GM10266 (cell line): ENCODE data around the gene AMIGO1.

Experiments used
- DNase-seq: peaks from one replicate; pipeline ENCODE4 v3.0.0; 2012; ENCODE audit errors: extremely low spot score
- TF ChIP-seq, protein P1 (sequence below): IDR thresholded peaks from 2 replicates; pipeline ENCODE4 v1.5.1; 2012; ENCODE audit warnings: mild to moderate bottlenecking, low read depth; ENCODE audit not compliant: control insufficient read depth, insufficient read depth; ENCODE audit errors: missing control alignments

The AMIGO1 gene

DNA sequence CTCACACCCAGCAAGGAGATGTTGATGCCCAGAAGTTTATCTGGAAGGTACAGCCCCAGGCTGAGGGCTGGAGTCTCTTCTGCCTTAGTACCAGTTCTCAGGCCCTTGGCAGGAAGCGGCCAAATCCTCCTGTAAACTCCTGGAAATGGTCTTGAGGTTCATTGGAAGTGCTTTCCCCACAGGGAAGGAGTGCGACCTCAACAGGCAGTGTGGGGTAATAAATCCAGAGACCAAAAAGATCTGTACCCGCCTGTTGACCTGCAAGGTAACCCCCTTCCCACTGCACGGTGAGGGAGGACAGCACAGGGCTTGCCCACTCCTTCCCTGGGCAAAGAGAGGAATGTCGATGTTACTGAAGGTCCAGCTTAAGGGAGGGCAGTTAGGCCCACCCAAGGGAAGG is 21.3 kb downstream of the AMIGO1 start:
- DNase-seq: no peak
- TF ChIP-seq, protein P1, sequence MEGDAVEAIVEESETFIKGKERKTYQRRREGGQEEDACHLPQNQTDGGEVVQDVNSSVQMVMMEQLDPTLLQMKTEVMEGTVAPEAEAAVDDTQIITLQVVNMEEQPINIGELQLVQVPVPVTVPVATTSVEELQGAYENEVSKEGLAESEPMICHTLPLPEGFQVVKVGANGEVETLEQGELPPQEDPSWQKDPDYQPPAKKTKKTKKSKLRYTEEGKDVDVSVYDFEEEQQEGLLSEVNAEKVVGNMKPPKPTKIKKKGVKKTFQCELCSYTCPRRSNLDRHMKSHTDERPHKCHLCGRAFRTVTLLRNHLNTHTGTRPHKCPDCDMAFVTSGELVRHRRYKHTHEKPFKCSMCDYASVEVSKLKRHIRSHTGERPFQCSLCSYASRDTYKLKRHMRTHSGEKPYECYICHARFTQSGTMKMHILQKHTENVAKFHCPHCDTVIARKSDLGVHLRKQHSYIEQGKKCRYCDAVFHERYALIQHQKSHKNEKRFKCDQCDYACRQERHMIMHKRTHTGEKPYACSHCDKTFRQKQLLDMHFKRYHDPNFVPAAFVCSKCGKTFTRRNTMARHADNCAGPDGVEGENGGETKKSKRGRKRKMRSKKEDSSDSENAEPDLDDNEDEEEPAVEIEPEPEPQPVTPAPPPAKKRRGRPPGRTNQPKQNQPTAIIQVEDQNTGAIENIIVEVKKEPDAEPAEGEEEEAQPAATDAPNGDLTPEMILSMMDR: no peak

DNA sequence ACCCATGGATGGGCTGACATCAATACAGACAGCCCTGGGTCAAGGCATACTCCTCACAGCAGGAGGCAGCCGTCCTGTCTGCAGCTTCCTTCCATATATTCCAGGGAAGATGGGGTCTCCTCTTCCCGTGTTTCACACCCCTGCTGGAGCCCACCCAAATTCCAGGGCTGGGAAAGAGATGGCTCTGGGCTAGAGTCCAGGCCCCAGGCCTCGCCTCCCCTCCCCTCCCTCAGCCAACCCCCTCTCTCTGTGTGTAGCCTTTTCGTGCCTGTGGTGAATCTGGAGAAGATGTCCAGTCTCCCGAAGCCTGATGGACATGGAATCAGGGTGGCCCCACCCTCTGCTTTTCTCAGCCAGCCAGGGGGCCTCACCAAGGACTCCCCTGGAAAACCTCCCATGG is 22.3 kb downstream of the AMIGO1 start:
- TF ChIP-seq, protein P1: no peak
- DNase-seq: no peak

DNA sequence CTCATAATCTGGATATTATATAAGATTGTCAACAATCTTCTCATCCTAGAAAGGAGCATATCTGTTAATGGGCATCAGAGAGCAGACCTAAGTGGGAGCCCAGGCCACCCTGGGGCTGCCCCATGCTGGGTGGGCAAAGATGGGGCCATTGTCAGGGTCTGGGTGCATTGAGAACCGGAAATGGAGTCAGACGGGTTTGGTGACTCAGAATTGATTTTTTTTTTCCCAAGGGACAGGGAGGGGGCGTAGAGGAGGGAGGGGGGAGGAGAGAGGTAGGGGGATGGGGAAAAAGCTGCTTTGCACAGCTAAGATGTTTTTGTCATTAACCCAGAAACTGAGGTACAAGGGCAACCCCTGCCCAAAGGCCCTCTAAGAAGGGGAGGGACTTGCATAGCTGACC is 24.5 kb downstream of the AMIGO1 start:
- TF ChIP-seq, protein P1: no peak
- DNase-seq: no peak

DNA sequence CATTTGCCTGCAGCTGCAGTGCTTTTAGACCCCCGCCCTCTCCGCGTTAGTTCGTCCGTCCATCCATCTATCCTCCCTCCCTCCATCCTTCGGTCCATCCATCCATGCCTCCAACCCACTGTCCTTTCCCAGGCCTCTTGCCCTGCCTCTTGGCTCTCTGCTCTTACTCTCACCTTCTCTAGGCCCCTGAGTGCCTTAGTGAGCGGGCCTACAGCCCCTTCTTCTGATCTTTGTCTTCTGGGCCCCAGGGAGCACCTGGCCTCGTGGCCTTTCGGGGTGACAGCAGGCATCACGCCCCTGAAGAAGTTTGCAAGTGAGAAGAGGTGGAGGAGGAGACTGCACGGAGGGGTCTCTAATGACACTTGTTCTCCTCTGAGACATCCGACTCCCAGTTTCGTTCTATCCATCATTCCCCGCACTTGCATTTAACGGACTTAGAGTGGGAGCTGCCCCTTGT is 25.0 kb downstream of the AMIGO1 start:
- DNase-seq: no peak
- TF ChIP-seq, protein P1: no peak

DNA sequence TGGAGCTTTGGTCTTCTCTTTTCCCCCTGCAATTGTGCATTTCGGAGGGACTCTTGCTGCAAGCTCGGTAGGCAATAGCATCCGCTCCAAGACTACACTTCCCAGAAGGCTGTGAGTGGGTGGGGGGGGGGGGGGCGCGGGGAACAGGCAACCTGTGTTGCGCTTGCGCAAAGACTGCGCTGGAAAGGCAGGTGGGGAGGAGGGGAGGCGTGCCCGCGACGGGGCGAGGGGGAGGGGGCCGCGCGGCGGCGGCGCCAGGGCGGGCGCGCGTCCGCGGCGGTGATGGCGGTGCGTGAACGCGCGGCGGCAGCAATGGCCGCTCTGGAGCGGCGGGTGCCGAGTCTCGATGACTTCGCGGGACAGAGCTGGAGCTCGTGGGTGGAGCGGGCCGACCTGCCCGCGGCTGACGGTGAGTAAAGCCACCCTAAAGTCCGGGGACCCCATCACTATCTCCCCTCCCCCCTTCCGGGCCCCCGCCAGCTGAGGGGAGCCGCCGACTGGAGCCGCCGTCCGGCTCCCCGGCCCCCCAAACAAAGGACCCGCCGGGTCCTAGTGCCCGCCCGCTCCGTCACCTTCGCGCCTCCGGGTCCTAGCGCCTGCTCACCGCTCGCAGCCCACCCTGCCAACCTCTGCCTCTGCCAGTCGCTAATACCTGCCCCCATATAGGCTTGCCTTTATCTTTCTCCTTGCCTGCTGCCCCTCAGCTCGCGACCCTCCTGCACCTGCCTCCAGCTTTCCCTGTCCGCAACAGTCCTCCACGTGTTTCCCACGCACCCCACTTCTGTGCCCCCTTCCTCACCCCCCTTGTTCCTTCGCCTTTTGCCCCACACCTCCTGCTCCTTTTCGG is 25.6 kb downstream of the AMIGO1 start, which contains the start of gene ATXN7L2:
Gene ATXN7L2 (plus strand): TSS at position 234 of the 847 bp plus-strand sequence. CDS start 49 bp downstream, at position 283.
- DNase-seq: peak; percentile 99
- TF ChIP-seq, protein P1: no peak

DNA sequence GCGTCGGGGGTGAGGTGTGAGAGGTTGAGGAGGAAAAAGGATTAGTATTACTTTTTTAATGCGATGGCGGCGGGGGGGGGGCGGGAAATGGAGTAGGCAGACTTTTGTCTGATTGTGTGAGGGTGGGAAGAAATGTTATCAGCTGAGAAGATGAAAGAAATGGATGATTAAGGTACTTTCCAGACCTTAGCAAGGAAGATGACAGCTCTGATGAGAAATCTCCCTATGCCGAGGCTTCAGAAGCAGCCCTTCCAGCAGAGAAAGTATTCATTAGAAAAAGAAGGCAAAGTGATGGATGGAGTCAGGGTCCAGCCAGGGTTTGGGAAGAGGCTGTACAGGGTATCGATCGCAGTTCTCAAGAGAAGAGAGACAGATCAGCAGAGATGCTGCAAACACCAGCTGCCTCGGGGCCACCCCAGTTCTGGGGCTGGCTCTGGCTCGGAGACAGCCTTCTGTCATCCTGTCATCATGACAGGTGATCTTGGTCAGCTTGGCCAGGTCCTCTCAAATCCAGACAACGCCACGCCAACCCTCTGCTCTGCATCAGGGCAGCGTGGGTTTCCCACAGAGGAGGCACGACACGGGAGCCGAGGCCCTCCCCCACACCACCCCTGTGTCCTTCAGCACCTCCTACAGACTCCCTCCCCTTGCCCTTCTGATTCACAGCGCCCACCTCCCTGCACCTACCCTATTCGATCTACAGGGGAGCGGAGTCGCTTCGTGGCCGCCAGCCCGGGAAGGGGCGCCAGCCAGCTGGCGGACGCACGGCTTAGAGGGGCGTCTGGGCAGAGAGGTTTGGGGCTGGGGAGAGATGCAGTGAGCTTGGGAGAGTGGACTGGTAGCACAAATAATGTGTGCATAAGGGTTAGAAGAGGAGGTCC is 26.5 kb downstream of the AMIGO1 start:
- DNase-seq: peak; percentile 43
- TF ChIP-seq, protein P1: no peak

DNA sequence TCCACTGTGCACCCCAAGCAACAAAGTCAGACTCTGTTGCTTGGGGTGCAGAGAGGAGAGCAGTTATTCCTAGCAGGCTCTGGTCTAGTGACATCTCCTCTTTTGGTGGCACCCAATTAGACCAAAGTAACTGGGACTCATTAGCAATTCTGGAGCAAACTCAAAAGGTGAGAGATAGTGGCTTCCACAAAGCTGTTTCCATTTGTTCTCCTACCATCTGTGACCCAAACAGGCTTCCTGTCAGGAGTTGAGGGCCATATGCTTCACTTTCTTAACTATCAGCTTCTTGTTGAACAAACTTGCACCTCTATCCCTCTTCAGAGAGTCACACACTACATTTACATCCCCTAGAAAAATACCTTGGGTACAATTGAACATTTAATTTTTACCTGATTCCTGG is 27.3 kb downstream of the AMIGO1 start:
- TF ChIP-seq, protein P1: no peak
- no peak for DNase-seq
